Liver (tissue), 3 donors: ENCODE measurements around the gene CARM1.

Experiments used
- EGR1 ChIP-seq, 2 donors: IDR thresholded peaks; 2 replicates each; pipeline ENCODE4 v1.6.1; 2016 to 2018; ENCODE audit warnings: antibody characterized with exemption in 2 of 2, low read depth in 2 of 2
- GABPA ChIP-seq, 2 donors: IDR thresholded peaks in 1 of 2; conservative IDR thresholded peaks in 1 of 2; 2 replicates each; pipeline ENCODE4 v1.6.1; 2016; ENCODE audit warnings: antibody characterized with exemption in 2 of 2, mild to moderate bottlenecking in 1 of 2, moderate library complexity in 1 of 2
- JUND ChIP-seq, 2 donors: IDR thresholded peaks; 2 replicates each; pipeline ENCODE4 v1.6.1; 2016; ENCODE audit warnings: antibody characterized with exemption in 2 of 2
- RAD21 ChIP-seq, 2 donors: IDR thresholded peaks; 2 replicates each; pipeline ENCODE4 v1.6.1; 2016; ENCODE audit warnings: antibody characterized with exemption in 2 of 2, mild to moderate bottlenecking in 2 of 2
- RXRA ChIP-seq, 2 donors: IDR thresholded peaks; 2 replicates each; pipeline ENCODE4 v1.6.1; 2017 to 2018; ENCODE audit warnings: antibody characterized with exemption in 2 of 2, mild to moderate bottlenecking in 1 of 2
- SP1 ChIP-seq: IDR thresholded peaks from 2 replicates; pipeline ENCODE4 v1.6.1; 2018; ENCODE audit warnings: antibody characterized with exemption, mild to moderate bottlenecking
- TAF1 ChIP-seq: conservative IDR thresholded peaks from 2 replicates; pipeline ENCODE4 v1.6.1; 2016; ENCODE audit warnings: antibody characterized with exemption, mild to moderate bottlenecking
- YY1 ChIP-seq: IDR thresholded peaks from 2 replicates; pipeline ENCODE4 v1.6.1; 2016; ENCODE audit warnings: antibody characterized with exemption, mild to moderate bottlenecking
- TF ChIP-seq, protein P1 (sequence below): fragments of 150-350 bp; IDR thresholded peaks from 2 replicates; pipeline ENCODE4 v1.5.1; 2017; ENCODE audit warnings: improper control_type of control experiment, low read depth, low read length; ENCODE audit not compliant: missing input control
- TF ChIP-seq, protein P2 (sequence below): IDR thresholded peaks from 2 replicates; pipeline ENCODE4 v1.6.1; 2016; ENCODE audit warnings: antibody characterized with exemption, mild to moderate bottlenecking
- TF ChIP-seq, protein P3 (sequence below): IDR thresholded peaks from 2 replicates; pipeline ENCODE4 v1.6.1; 2016; ENCODE audit warnings: antibody characterized with exemption
- TF ChIP-seq, protein P4 (sequence below): IDR thresholded peaks from 2 replicates; pipeline ENCODE4 v1.6.1; 2016; ENCODE audit warnings: antibody characterized with exemption
- TF ChIP-seq, protein P5 (sequence below): IDR thresholded peaks from 2 replicates; pipeline ENCODE4 v1.6.1; 2016; ENCODE audit warnings: antibody characterized with exemption
- donor health status: healthy.
- donor health status: healthy.

DNA sequence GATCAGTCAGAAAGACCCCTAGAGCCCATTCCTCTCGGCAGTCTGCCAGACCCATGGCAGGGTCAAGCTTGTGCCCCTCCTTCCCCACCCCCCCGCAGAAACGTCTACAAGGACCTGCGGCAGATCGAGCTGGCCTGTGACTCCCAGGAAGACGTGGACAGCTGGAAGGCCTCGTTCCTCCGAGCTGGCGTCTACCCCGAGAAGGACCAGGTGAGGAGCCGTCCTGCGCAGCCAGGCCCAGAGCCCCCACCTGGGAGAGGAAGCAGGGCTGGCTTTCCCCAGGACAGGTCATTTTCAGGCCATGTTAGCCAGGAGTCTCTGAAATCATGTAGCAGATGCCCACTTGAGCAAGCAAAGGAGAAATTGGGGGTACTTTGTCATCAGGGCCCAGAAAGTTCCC lies 47.7 kb upstream of the CARM1 start:
- TF ChIP-seq, protein P1, sequence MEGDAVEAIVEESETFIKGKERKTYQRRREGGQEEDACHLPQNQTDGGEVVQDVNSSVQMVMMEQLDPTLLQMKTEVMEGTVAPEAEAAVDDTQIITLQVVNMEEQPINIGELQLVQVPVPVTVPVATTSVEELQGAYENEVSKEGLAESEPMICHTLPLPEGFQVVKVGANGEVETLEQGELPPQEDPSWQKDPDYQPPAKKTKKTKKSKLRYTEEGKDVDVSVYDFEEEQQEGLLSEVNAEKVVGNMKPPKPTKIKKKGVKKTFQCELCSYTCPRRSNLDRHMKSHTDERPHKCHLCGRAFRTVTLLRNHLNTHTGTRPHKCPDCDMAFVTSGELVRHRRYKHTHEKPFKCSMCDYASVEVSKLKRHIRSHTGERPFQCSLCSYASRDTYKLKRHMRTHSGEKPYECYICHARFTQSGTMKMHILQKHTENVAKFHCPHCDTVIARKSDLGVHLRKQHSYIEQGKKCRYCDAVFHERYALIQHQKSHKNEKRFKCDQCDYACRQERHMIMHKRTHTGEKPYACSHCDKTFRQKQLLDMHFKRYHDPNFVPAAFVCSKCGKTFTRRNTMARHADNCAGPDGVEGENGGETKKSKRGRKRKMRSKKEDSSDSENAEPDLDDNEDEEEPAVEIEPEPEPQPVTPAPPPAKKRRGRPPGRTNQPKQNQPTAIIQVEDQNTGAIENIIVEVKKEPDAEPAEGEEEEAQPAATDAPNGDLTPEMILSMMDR: no peak
- TF ChIP-seq, protein P2, sequence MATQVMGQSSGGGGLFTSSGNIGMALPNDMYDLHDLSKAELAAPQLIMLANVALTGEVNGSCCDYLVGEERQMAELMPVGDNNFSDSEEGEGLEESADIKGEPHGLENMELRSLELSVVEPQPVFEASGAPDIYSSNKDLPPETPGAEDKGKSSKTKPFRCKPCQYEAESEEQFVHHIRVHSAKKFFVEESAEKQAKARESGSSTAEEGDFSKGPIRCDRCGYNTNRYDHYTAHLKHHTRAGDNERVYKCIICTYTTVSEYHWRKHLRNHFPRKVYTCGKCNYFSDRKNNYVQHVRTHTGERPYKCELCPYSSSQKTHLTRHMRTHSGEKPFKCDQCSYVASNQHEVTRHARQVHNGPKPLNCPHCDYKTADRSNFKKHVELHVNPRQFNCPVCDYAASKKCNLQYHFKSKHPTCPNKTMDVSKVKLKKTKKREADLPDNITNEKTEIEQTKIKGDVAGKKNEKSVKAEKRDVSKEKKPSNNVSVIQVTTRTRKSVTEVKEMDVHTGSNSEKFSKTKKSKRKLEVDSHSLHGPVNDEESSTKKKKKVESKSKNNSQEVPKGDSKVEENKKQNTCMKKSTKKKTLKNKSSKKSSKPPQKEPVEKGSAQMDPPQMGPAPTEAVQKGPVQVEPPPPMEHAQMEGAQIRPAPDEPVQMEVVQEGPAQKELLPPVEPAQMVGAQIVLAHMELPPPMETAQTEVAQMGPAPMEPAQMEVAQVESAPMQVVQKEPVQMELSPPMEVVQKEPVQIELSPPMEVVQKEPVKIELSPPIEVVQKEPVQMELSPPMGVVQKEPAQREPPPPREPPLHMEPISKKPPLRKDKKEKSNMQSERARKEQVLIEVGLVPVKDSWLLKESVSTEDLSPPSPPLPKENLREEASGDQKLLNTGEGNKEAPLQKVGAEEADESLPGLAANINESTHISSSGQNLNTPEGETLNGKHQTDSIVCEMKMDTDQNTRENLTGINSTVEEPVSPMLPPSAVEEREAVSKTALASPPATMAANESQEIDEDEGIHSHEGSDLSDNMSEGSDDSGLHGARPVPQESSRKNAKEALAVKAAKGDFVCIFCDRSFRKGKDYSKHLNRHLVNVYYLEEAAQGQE: no peak
- TF ChIP-seq EGR1 (IDR thresholded peaks at IDR 0.05; ENCODE audit: low read depth in 2 of 2): no peak
- no peak for TF ChIP-seq RAD21 (IDR thresholded peaks at IDR 0.05)
- TF ChIP-seq YY1: no peak
- no peak for TF ChIP-seq TAF1
- TF ChIP-seq, protein P3, sequence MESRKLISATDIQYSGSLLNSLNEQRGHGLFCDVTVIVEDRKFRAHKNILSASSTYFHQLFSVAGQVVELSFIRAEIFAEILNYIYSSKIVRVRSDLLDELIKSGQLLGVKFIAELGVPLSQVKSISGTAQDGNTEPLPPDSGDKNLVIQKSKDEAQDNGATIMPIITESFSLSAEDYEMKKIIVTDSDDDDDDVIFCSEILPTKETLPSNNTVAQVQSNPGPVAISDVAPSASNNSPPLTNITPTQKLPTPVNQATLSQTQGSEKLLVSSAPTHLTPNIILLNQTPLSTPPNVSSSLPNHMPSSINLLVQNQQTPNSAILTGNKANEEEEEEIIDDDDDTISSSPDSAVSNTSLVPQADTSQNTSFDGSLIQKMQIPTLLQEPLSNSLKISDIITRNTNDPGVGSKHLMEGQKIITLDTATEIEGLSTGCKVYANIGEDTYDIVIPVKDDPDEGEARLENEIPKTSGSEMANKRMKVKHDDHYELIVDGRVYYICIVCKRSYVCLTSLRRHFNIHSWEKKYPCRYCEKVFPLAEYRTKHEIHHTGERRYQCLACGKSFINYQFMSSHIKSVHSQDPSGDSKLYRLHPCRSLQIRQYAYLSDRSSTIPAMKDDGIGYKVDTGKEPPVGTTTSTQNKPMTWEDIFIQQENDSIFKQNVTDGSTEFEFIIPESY: no peak
- TF ChIP-seq, protein P4, sequence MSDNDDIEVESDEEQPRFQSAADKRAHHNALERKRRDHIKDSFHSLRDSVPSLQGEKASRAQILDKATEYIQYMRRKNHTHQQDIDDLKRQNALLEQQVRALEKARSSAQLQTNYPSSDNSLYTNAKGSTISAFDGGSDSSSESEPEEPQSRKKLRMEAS: no peak
- TF ChIP-seq, protein P5, sequence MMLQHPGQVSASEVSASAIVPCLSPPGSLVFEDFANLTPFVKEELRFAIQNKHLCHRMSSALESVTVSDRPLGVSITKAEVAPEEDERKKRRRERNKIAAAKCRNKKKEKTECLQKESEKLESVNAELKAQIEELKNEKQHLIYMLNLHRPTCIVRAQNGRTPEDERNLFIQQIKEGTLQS: no peak
- TF ChIP-seq SP1: no peak
- TF ChIP-seq JUND (IDR thresholded peaks at IDR 0.05): no peak
- TF ChIP-seq RXRA (IDR thresholded peaks at IDR 0.05): no peak
- no peak for TF ChIP-seq GABPA (IDR thresholded peaks at IDR 0.05 in 1 of 2, conservative IDR thresholded peaks at IDR 0.05 in 1 of 2)
